GM21515 (cell line): Measurements from ENCODE around the gene MAP7D1.

Experiments
- ATAC-seq: cut with Tn5 transposase; IDR thresholded peaks from one replicate; pipeline ENCODE4 v1.9.1; 2021; ENCODE audit not compliant: unreplicated experiment

The MAP7D1 gene

DNA sequence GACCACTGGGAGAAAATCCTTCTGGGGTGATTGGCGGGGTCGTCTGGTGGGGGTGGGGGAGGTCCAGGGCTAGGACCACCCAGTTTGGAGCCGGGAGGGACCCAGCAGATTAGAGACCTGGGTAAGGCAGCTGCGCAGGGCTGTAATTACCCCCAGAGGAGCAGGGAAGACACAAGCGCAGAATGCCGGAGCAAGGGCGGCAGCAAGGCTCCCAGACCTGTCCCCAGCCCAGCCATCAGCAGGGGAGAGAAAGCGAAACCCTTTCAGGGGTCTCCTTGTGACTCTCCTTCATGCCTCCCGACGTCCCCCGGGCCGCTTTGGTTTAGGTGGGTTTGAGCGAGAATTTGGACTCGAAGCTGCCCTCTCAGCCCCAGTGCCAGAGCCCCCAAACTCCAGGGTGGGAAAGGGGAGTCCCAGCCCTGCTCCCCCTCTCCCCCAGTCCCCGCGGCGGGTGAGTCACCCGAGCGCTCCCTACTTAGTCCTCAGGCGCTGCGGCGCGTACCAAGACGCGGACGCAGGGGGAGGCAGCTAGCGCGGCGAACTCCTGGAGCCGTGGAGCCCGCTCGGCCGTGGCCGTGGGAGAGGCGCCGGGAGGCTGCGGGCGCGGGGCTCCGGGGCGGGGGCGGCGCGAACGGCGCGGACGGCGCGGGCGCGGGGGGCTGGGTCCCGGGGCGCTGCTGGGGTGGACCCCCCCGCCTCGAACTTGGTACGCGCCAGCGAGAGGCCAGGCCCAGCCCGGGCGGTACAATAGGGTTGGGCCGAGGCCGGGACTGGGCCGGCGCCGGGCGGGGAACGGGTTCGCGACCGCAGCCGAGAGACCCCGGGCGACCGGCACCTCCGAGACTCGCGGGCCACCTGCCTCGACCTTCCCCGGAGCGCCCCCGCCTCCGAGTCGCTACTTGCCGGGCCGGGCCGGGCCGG, at the start of gene MAP7D1:
TSS of gene MAP7D1 (plus strand) at position 753 of the 921 bp plus-strand sequence. CDS start 258 bp downstream, outside the sequence.
- peak; percentile 43 for ATAC-seq

DNA sequence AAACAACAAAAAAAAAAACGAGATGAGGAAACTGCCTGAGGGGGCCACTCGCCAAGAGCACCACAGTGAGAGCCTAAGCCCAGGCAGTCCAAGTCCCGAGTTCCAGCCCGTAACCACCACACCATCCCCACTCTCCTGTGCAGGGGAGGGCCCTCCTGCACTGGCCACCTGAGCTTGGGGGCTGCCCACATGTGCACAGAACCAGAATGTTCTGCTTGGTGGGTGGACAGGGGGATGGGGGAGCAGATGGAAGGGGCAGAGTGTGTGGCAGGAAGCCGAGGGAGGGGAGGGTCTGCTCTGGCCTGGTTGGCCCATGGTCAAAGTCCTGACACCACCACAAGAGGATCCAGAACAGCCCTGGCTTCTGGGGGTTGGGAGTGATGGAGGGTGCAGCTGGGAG, 49.7 kb upstream of the MAP7D1 start:
- ATAC-seq = no peak

DNA sequence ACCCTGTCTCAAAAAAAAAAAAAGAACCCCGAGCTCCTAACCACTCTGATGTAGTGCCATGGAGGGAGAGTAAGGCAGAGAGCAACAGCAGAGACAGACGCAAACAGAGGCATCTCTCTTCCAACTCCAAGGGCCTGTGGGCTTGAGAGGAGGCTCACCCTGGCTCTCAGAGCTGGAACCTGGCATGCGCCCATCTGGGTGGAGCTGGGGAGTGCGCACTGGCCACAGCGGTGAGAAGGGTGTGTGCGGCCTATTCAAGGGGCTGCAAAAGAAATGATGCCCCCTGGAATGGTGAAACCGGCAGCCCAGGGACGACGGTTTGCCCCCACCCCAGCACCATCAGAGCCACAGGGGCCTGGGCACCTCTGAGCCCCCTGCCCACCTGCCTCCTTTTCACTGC, 48.6 kb upstream of the MAP7D1 start:
- ATAC-seq = no peak

DNA sequence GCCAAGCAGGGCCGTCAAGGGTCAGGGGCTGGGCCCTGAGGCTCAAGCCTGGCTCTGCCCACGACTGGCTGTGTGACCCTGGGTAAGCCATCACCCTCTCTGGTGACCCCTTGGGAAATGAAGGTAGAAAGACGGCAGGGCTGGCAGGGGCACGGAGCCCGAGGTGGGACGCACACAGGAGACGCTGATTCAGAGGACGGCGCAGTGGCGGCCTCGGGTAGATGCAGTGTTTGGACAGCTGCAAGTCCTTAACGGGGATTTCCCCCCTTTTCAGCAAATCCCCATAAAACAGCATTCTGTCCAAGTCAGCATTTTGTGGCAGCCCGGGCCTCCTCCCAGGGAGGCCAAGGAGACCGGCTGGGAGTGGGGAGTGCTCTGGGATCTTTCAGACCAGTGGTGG, 47.6 kb upstream of the MAP7D1 start:
- ATAC-seq = no peak

DNA sequence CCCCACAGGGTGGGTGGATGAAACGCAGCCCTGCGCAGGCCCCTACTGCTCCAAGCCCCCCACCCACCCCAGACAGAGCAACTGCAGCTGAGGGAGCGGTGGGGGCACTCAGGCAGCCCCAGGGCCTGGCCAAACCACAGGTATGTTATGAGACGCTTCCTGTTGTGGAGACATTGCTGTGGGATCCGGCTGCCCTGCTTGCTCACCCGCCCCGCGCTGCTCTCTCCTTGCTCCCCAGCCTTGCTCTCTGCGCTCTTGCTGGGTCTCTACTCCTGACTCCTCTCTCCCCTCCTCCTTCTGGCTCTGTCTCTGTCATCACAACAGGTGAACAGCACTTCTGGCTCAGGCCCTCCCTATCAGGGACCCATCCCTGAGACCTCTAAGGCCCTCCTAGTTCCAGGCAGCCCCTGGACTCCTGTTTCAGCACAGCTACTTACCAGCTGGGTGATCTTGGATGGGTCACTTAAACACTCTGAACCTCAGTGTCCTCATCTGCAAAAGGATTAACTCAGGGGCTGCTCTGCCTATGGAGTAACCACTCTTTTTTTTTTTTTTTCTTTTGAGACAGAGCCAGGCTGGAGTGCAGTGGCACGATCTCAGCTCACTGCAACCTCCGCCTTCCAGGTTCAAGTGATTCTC, 46.8 kb upstream of the MAP7D1 start:
- ATAC-seq = no peak

DNA sequence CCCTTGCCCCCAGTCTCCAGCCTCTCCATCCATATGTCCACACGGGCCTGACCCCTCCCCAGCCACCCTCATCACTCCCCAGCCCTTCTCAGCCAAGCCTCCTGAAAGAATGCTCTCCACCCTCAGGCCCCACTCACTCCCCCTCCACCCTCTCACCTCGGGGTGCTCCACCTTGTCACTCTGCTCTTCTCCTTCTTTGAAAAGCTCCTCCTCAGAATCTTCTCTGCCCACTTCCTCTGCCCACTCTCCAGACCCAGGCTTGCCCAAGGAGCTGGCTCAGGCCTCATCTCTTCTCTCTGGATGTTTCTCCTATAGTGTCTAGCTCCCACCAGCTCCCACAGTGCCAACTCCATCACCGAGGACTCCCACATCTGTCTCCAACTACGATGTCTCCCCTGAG, 44.8 kb upstream of the MAP7D1 start:
- ATAC-seq = no peak

DNA sequence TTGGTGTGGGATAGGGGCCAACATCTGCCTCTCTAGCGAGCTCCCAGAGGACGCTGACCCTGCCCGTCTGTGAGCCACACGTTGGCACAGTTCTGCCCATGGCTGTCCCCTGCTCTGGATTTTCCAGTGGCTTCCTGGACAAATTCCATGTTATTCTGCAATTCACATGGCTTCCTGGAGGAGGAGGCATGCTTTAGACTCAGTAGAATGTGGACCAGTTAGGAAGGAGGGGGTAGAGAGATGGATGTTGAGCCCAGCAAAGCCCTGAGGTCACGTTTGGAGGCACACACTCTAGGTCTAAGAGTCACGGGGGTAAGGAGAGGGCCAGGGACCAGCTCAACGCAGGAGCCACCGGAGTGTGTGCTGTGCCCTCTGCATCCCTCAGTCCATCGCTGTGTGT, 43.1 kb upstream of the MAP7D1 start:
- ATAC-seq = no peak

DNA sequence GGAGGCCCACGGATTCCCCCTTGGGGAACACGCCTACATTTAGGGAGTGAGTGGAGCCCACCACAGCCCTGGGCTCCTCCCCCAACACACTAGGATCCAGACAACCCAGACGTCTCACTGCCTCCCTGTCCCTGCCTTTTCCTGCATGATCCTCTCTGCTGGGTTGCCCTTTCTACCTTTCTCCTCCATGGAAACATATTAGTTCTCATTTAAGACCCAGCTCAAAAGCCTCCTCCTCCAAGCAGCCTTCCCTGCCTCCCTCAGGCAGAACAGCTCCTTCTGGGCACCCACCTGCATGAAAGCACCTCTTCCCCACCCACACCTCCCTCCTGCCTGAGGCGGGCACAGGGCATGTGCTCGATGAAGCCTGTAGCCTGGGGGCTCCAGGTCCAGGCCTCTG, 41.6 kb upstream of the MAP7D1 start:
- no peak for ATAC-seq

DNA sequence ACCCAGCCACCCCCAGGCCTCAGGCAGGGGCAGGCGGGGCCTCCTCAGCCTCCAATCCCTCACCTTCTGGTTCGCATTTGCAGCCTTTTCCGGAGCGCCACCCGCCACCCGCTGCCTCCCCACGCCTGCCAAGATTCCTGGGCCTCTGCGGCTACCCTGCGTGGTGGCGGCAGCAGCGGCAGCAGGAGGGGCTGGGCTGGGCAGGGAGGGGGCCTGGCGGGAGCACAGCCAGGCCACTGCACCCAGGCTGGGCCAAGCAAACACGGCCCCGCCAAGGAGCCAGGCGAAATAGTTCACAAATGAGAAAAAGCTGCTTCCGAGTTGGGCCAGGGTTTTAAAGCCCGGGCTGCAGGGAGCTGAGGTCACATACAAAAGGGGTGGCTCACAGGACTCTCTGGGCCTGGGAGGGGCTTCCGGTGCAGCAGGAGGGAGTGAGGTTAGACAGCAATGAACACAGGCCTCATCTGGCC, 40.7 kb upstream of the MAP7D1 start:
- ATAC-seq = no peak

DNA sequence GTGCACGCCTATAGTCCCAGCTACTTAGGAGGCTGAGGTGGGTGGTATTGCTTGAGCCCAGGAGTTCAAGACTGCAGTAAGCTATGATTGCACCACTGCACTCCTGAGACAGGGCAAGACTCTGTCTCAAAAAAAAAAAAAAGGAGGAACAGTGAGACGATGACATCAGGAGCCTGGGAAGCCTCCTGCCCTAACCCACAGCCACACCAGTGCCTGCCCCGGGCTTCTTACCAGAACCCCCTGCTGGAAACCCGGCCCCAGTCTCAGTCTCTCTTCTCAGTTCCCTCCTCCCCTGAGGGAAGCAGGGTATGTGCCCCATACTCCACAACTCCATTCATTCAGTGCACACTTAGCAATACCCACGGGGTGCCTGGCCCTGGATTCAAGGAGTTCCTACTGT, 40.0 kb upstream of the MAP7D1 start:
- ATAC-seq = no peak

DNA sequence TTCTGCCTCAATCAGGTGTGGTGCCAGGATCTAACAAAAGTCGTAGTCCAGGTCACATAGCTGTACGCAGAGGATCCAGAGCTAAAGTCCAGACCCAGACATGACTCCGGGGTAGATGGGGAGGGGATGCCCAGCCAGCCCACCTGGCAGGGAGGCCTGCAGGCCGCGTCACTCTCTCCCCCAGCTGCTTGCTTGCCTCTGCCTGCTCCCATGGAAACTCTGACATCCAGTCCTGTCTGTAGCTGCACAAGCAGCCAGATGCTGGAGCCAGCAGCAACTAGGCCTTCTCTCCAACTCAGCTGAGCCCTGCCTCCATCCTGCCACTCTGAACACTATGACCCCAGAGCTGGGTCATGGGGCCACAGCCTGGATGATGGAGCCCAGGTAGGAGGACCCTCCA, 39.1 kb upstream of the MAP7D1 start:
- no peak for ATAC-seq

DNA sequence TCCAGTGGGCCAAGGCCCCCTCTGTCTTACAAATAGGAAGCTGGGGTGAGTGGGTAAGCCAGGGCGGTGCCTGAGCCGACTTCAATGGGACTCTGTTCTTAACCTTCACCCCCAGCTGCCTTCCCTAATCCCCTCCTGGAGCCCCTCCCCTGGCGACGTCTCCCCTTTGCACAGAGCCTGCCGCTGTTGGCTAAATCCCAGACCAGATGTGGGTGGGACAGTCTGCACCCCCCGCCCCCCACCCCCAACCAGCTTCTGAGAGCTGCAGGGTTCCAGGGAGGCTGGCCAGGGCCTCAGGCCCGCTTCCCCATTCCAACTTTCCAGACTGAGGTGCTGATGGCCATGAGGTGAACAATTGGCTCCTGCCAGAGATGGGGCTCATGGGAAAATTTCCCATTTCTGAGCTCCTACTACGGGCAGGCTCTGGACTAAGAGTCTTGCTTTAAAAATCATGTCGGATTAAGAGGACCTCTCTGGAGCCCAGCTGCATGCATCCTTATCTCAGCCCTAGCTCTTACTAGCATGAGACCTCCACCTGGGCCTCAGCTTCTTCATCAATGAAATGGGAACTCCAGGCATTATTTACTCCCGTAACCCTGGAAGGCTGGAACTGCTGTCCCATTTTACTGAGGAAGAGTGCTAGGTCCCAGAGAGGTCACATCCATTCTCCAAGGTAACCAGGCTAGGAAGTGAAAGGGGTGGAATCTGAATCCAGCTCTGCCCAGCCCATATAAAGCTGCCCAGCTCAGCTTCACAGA, 37.3 kb upstream of the MAP7D1 start:
- no peak for ATAC-seq

DNA sequence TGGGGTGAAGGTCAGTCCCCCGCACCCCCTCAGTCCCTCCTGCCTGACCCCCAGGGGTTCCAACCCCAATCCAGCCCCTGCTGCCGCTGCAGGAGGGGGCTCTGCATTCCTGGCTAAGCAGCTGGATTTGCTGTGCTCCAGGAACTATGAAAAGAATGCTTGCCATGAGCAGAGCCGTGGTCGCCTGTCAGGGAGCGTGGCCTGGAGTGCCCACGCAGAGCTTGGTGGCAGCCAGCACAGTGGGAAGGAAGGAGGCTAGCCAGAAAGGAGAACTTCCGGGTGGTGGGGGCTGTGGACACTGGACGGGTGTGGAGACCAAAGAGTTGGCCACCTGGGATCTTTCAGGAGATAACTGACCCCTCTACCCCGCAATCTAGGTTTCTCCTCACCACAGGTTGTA, 36.5 kb upstream of the MAP7D1 start:
- ATAC-seq = no peak

DNA sequence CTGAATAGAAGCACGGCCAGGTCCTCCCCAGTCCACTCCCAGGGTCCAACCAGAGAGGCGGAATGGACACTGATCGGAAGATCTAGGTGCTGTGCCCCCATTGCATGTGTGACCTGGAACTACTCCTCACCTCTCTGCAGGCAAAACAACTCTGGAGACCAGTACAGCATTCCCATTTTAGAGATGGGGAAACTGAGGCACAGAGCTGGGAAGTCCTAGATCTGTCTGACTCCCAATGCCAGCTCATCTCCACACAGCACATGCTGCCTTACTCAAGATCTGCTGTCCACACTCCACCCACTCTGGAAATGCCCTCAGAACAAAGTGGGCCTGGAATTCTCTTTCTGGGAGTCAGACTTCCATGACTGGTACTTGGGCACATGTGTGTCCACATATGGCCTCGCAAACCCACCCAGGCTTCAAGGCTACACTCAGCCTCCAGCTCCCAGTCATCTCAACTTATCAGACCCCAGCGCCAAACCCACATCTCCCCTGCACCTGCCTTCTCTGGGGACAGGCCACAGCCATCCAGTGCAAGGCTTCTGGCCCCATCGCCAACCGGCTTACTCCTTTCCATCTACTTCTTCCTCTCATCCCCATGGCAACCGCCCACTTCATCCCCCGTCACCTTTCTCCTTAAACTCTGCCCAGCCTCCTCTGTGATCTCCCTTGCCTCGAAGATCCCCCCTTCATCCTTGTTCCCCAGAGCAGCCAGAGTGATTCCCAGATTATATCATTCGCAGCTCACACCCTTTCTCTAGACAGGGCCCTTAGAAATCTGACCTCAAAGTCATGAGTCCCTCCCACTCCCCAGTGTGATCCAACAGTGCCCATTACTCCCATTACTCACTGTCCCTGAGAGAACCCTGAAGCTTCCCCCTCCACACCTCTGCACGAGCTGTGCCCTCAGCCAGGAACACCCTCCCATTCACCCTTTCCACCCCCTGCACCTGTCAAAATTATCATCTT, 33.6 kb upstream of the MAP7D1 start:
- no peak for ATAC-seq

DNA sequence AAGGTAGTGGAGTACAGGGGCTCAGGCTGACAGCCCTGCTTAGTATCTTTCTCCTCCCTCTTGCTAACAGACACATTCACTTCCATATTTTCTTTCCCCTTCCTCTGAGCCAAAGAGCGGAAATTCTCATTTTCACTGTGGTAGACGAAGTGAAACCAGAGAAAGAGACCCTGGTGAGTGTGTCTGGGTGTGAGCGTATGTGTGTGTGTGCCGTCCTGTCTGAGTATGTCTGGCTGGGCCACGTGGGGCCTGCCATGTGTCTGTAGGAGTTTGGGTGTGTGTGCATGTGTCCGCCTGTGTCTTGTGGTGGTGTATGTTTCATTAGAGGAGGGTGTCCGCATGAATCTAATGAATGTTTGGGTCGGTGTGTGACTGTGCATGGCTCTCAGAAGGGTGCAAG, 32.6 kb upstream of the MAP7D1 start:
- ATAC-seq = no peak

DNA sequence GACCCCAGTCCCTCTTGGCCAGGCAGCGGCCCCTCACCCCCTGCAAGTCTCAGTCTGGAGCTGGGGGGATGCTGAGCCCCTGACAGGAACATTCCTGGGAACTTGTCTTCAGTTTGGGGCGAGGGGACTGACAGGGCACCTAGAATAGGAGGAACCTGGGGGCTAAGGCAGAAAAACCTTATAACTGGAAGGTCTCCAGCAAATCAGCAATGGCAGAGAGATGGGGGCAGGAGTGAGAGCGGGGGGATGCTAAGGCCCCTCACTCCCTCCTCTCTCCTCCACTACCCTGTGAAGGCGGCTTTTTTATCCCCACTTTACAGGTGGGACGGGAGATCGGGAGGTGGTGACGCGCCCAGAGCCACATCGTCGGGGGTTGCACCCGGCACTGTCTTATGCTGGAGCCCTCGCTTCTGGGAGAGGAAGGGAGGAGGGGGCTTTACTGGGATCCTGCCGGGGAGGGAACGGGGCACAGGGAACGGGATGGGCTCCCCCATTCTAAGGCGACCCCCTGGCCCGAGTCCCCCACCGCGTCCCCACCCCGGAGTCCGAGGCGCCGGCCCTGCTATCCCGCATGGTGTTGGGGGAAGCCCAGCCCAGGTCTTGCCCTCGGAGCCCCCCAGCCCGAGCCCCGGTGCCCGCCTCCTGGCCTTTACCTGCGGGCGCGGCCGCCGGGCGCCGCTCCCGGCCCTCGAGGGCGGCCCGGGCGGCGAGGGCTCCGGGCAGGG, 31.4 kb upstream of the MAP7D1 start:
- ATAC-seq = no peak

DNA sequence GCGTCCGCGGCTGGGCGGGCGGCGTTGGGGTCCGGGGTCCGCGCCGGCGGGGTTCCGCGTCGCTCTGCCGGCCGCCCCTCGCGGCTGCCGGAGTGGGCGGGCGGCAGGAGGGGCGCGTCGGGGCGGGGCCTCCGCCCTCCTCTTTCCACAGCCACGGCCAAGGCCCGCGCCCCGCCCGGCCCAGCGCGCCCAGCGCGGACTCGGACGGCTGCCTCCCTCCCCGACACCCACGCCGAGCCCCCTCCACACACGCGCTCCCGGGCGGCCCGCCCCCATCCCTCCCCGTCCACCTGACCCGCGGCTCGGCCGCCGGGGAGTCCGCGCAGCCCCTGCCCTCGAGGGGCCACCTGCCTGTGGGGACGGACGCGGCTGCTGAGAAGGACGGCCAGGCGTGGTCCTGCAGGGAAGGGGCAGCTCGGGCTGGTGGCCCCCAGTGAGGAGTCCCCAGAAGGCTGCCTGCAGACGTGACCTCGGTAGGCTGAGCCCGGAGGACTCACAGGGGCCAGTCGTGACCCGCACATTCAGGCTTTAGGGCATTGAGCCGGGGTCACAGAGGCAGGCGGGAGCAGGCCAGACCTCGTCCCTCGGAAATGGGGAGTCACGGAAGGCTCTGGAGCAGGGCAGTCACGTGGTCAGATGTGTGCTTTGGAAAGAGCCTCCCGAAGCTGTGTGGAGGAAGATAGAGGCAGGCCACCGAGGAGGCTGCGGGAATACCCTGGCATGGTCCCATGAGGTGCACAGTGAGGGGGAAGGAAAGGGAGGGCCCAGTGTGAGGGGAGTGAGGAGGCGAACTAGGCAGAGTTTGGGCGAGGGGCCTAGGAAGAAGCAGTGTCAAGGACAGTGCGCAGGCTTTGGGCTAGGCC, 30.6 kb upstream of the MAP7D1 start, which contains the start of gene COL8A2:
TSS of gene COL8A2 (minus strand) at position 94 of the 863 bp plus-strand sequence. CDS start 24,980 bp downstream, outside the sequence.
- ATAC-seq = no peak

DNA sequence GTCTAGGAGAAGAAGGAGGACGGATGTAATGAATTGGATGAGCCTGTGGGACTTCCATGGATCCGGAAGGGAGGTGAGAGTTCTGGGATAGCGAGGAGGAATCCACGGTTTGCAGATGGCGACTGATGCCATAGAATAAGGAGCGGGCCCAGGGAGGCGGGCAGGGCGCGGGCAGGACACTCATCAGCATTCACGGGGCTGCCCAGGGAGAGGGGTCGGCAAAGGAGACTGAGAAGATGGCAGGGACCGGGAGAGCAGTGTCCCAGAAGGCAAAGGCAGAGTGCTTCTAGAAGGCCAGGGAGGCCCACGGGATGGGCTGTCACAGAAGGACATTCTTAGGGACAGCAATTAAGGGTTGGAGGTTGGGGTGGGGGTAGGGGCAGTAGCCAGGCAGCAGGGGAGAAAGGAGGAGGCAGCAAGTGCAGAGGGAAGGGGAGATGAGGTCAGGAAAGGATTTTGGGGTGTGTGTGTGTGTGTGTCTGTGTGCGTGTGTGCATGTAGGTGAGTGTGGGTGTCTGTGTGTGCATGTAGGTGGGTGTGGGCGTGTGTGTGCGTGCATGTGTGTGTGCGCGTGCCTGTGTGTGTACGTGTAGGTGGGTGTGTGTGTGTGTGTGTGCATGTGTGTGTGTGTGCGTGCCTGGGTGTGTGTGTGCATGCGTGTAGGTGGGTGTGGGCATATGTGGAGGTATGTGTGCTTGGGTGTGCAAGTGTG, 29.8 kb upstream of the MAP7D1 start:
- ATAC-seq = no peak
